ENCODE measurements around the gene CADPS. TPM values are rescaled to one million over a fixed set of nuclear protein-coding genes. Genes with fewer than 3 reads are reported as not detected.

CADPS gene
- polyA plus RNA-seq, 1 experiment = 0.12 TPM

DNA sequence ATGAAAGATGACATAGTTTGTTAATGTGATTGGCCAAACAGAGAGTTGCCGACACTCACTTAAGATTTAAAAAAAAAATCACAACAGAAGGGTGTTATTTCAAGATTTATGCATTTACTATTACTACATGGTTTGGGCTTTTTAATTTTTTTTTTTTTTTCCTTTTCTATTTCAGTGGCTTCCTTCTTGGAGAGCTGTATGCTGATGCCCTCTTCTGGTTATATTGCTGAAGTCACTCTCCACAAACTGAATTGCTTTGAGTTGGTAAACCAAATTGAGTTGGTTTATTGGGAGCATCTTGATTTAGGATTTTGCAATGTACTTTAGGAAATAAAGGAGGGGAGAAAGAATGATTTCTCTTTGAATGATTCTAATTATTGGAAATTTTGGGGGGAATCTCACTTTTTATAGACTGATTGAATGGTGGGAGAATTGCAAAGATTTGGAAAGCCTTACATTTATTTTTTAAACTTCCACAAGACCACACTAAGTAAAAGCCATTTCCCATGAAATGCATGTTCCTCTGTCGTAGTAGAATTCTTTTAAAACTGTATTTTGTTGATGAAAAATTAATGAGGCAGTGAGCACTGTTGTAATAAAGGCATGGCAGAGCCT is 315.3 kb downstream of the CADPS start:
- Histone ChIP-seq H3K27ac (ENCODE audit: low read depth, low read length) (no peak overlapping the region), H3K27me3 (ENCODE audit: control insufficient read depth, insufficient read depth, low read length) (no peaks in the 10 kb centered on the region), H3K9me3 (ENCODE audit: control insufficient read depth, insufficient read depth, low read length) (no peaks in the 10 kb centered on the region), H3K4me3 (ENCODE audit: low read depth, low read length) (no peak overlapping the region)
- DNase-seq (ENCODE audit: low read depth, low spot score) = peak; percentile 11
- ChIA-PET POLR2A (no interaction called here), CTCF (interaction anchor here (0.6 to 5.1 kb wide), 15 partner anchors 11 to 1108 kb away, joined by 3 to 75 read pairs (median 4); no protein-coding TSS in a partner anchor)
- TF ChIP-seq, protein P1, sequence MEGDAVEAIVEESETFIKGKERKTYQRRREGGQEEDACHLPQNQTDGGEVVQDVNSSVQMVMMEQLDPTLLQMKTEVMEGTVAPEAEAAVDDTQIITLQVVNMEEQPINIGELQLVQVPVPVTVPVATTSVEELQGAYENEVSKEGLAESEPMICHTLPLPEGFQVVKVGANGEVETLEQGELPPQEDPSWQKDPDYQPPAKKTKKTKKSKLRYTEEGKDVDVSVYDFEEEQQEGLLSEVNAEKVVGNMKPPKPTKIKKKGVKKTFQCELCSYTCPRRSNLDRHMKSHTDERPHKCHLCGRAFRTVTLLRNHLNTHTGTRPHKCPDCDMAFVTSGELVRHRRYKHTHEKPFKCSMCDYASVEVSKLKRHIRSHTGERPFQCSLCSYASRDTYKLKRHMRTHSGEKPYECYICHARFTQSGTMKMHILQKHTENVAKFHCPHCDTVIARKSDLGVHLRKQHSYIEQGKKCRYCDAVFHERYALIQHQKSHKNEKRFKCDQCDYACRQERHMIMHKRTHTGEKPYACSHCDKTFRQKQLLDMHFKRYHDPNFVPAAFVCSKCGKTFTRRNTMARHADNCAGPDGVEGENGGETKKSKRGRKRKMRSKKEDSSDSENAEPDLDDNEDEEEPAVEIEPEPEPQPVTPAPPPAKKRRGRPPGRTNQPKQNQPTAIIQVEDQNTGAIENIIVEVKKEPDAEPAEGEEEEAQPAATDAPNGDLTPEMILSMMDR (IDR thresholded peaks at IDR 0.05; ENCODE audit: low read depth, low read length) = peak; percentile 62

DNA sequence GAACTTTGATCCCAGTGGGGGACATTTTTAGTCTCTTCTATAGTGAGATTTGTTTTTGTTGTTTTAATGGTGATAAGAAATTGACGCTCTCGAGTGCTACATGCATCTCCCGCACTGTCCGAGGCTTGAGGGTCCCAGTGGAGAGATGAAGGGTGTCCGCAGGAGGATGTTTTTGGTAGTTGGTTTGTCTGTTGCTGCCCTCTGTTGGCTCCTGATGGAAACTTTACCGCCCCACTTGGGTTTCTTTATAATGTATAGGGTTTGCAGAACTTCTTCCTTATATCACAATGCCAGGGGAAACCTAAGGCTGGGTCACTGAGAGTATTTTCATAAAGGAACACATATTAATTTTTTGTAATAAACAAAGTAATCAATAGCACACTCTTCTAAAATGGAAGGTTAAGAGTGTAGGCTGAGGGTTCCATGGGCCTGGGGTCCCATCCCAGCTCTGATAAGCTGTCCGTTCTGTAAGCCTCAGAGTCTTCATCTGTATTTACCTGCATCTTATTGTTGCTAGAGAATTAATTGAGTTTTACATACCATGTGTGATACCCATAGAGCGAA is 316.6 kb downstream of the CADPS start:
- H3K27ac ChIP-seq (ENCODE audit: low read depth, low read length) = no peak overlapping the region
- CTCF ChIA-PET = interaction anchor here (0.8 to 5.1 kb wide), 6 partner anchors 12 to 357 kb away, joined by 3 to 75 read pairs (median 6); no protein-coding TSS in a partner anchor
- no peaks in the 10 kb centered on the region for H3K9me3 ChIP-seq (ENCODE audit: control insufficient read depth, insufficient read depth, low read length)
- no peak overlapping the region for H3K4me3 ChIP-seq (ENCODE audit: low read depth, low read length)
- POLR2A ChIA-PET = no interaction called here
- H3K27me3 ChIP-seq (ENCODE audit: control insufficient read depth, insufficient read depth, low read length) = no peaks in the 10 kb centered on the region
- TF ChIP-seq, protein P1 (IDR thresholded peaks at IDR 0.05; ENCODE audit: low read depth, low read length) = peak; percentile 68
- DNase-seq (ENCODE audit: low read depth, low spot score) = no peak

DNA sequence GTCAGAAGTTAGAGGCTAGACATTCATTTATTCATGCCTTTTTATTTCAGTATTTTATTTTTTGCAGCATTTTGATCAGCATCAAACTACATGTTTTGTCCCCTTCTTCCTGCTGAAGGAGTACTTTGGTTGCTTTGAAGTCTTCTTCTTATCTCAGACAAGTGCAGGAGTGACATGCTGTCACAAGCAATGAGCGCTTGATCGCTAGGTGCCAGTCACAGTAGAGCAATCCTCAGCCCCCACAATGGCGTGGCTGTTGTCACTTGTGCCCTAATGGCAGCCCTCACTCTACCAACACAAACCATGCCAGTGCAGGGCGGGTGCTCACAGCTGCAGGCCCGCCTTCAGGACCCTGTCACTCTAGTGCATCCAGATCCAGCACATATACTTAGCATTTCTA is 317.2 kb downstream of the CADPS start:
- Histone ChIP-seq H3K4me3 (ENCODE audit: low read depth, low read length) (no peak overlapping the region), H3K27ac (ENCODE audit: low read depth, low read length) (no peak overlapping the region), H3K9me3 (ENCODE audit: control insufficient read depth, insufficient read depth, low read length) (no peaks in the 10 kb centered on the region), H3K27me3 (ENCODE audit: control insufficient read depth, insufficient read depth, low read length) (peaks cover 4% of the 10 kb centered on the region)
- no peak for DNase-seq (ENCODE audit: low read depth, low spot score)
- ChIA-PET CTCF (interaction anchor here (0.8 to 5.1 kb wide), 4 partner anchors 19 to 356 kb away, joined by 3 to 75 read pairs (median 24); no protein-coding TSS in a partner anchor), POLR2A (no interaction called here)
- TF ChIP-seq, protein P1 (IDR thresholded peaks at IDR 0.05; ENCODE audit: low read depth, low read length) = no peak

DNA sequence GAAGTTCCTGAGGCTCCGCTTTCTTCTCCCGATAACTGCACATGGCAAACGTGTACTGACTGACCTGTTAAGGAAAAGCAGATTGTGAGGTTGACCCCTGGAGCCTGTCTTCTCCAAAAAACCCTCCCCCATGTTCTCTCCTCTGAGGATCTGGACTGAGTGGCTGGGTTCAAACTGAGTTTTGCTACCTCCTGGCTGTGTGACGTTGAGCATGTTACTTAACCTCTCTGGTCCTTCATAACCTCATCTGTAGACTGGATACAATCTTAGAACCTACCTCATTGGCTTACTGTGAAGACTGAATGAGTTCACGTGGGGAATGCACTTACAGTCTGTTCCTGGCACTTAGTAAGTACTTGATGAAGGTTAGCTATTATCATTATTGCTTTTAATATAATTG is 317.8 kb downstream of the CADPS start:
- CTCF ChIA-PET = interaction anchor here (1.9 to 5.1 kb wide), 3 partner anchors 222 to 356 kb away, joined by 5 to 75 read pairs (median 43); no protein-coding TSS in a partner anchor

More for the DNA sequence above, 317.8 kb downstream of the CADPS start:
- no peak for DNase-seq (ENCODE audit: low read depth, low spot score)
- Histone ChIP-seq H3K27ac (ENCODE audit: low read depth, low read length) (no peak overlapping the region), H3K27me3 (ENCODE audit: control insufficient read depth, insufficient read depth, low read length) (peaks cover 8% of the 10 kb centered on the region), H3K9me3 (ENCODE audit: control insufficient read depth, insufficient read depth, low read length) (no peaks in the 10 kb centered on the region), H3K4me3 (ENCODE audit: low read depth, low read length) (no peak overlapping the region)
- POLR2A ChIA-PET = no interaction called here
- TF ChIP-seq, protein P1 (IDR thresholded peaks at IDR 0.05; ENCODE audit: low read depth, low read length) = no peak
